NCI-H2171 (cell line): ENCODE data around the gene TOM1L1.
A peak's percentile ranks its signal among the peaks of the same experiment; 100 is the strongest.
"Not testable (repeated sequence)": the region's sequence is repeated elsewhere in the genome, so short reads cannot be mapped to it uniquely, and the experiment has no call there.

Experiments
- DNase-seq: peaks from one replicate; lab custom pipeline; 2025; lab: John Stamatoyannopoulos, UW

The TOM1L1 gene, protein sequence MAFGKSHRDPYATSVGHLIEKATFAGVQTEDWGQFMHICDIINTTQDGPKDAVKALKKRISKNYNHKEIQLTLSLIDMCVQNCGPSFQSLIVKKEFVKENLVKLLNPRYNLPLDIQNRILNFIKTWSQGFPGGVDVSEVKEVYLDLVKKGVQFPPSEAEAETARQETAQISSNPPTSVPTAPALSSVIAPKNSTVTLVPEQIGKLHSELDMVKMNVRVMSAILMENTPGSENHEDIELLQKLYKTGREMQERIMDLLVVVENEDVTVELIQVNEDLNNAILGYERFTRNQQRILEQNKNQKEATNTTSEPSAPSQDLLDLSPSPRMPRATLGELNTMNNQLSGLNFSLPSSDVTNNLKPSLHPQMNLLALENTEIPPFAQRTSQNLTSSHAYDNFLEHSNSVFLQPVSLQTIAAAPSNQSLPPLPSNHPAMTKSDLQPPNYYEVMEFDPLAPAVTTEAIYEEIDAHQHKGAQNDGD

GRCh38 chr17:54900457-54901229 lies at the start of gene TOM1L1:
TOM1L1 (plus strand) TSS chr17:54900852; CDS start chr17:54900866, 14 bp downstream.
- DNase-seq, result peak; percentile 91

DNA sequence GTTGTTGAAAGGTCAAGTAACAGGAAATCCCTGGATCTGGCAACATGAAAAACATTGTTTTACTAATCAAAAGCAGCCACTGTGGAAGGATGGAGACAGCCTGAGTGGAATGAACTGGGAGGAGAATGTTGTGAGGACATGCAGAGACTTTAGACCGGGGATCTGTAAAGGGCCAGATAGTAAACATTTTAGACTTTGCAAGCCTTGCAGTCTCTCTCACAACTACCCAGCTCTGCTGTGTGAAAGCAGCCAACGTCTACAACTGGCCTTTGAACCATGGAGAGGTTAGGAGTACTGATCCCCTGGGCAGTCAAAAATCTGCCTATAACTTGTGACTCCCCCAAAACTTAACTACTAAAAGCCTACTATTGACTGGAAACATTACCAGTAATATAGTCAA lies 41.5 kb upstream of the TOM1L1 start:
- DNase-seq, result no peak

GRCh38 chr17:54860617-54861470 lies 39.8 kb upstream of the TOM1L1 start:
- DNase-seq, result no peak

- DNase-seq, result no peak
Observed at GRCh38 chr17:54861471-54861983, 39.1 kb upstream of the TOM1L1 start.

GRCh38 chr17:54863176-54863575 lies 37.5 kb upstream of the TOM1L1 start:
- DNase-seq, result no peak

DNA sequence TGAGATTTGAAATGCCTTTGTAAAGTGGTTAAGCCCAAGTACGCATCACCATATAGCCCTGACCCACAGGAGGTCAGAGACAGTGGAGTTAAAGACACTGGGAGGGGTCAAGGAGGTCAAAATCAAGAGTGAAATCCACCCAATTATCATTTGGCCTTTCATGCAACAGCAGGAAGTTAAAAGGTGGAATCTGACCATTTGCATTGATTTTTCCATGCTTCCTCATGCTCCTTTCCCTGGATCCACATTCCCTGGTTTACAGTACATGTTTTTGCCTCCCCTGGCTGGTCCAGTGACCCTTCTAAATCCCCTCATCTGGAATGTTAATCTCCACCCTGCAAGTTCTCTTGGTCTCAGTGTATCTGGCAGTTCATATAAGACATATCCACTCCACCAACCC lies 36.6 kb upstream of the TOM1L1 start:
- no peak for DNase-seq

GRCh38 chr17:54864636-54865356 lies 35.9 kb upstream of the TOM1L1 start:
- DNase-seq, result no peak

- no peak for DNase-seq
Observed at GRCh38 chr17:54867634-54868033, 33.0 kb upstream of the TOM1L1 start.

GRCh38 chr17:54870671-54871175 lies 29.9 kb upstream of the TOM1L1 start:
- no peak for DNase-seq

GRCh38 chr17:54875906-54876305 lies 24.7 kb upstream of the TOM1L1 start:
- DNase-seq, result not testable (repeated sequence)

- DNase-seq, result no peak
Observed at GRCh38 chr17:54876656-54877195, 23.9 kb upstream of the TOM1L1 start.

- no peak for DNase-seq
Observed at GRCh38 chr17:54881255-54881972, 19.2 kb upstream of the TOM1L1 start.

DNA sequence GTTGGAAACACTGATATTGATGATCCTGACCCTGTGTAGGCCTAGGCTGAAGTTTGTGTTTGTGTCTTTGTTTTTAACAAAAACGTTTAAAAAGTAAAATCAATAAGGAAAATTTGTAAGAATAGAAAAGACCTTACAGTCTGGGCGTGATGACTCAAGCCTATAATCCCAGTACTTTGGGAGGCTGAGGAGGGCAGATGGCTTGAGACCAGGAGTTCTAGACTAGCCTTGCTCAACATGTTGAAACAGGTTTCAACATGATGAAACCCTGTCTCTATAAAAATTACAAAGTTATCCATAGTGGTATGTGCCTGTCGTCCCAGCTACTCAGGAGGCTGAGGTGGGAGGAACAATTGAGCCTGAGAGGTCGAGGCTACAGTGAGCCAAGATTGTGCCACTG lies 18.3 kb upstream of the TOM1L1 start:
- DNase-seq, result no peak

GRCh38 chr17:54882950-54883349 lies 17.7 kb upstream of the TOM1L1 start:
- no peak for DNase-seq

GRCh38 chr17:54883939-54884338 lies 16.7 kb upstream of the TOM1L1 start:
- no peak for DNase-seq

DNA sequence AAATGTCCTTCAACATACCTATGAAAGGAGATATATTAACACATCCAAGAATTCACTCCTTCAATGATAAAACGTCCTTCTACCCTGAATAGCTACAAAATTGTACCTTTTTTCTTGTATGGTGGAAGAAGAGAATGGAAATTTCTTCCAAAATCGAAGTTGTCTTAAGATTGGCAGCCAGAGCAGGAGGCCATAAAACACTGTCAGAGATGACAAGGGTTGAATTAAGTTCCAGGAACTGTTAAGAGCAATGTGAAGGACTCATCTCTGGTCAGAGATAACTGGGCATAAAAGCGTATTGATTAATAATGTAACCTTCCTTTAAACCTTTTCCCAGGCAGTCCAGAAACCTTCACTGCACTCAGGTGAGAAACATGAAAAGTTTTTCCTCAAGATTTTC lies 12.9 kb upstream of the TOM1L1 start:
- no peak for DNase-seq

GRCh38 chr17:54888254-54888653 lies 12.4 kb upstream of the TOM1L1 start:
- no peak for DNase-seq

GRCh38 chr17:54888981-54889380 lies 11.7 kb upstream of the TOM1L1 start:
- DNase-seq, result no peak

DNA sequence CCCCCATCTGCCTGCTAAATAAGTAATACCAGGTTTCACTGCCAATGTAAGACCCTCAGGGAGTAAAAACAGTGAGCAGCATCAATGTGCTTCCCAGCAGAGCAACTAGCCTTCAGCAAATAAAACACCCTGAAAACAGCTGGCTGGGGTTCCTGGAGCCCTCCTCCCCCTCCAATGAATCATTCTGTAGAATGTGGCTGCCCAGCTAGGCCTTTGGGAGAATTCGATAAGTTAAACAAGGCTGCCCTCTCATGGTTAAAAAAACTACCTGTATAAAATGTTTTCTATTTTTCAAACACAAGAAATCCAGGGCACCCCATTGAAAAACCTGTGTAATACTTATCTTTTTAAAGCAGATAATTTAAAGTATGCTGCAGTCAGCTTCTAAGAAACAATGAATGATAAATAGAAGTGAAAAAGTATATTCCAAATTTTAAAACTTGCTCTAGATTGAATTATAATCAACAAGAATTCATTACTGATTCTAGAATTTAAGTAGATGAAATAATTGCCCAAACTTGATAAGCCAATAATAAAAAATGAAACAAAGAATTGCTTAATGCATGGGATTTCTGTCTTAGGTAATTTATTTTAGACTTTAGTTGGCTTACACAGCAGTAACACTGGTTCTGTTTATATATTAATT lies 9.4 kb upstream of the TOM1L1 start:
- DNase-seq, result peak; percentile 55

DNA sequence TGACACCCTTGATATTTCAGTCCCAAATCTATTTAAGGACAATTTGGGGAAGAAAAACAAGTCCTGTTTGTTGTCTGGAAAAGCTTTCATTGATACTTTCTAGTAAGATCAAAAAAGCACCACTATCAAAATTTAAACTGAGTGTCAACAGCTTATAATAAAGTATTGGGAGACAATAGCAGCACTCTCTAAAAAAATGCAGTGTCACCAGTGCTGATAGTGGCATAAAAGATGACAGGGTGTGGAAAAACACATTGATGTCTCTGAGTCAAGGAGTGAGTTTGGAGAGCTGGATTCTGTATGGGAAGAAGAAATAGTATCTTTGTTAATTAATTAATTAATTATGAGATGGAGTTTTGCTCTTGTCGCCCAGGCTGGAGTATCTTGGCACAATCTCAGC lies 8.3 kb upstream of the TOM1L1 start:
- no peak for DNase-seq
